ENCODE data around the gene NDUFB7.

DNA sequence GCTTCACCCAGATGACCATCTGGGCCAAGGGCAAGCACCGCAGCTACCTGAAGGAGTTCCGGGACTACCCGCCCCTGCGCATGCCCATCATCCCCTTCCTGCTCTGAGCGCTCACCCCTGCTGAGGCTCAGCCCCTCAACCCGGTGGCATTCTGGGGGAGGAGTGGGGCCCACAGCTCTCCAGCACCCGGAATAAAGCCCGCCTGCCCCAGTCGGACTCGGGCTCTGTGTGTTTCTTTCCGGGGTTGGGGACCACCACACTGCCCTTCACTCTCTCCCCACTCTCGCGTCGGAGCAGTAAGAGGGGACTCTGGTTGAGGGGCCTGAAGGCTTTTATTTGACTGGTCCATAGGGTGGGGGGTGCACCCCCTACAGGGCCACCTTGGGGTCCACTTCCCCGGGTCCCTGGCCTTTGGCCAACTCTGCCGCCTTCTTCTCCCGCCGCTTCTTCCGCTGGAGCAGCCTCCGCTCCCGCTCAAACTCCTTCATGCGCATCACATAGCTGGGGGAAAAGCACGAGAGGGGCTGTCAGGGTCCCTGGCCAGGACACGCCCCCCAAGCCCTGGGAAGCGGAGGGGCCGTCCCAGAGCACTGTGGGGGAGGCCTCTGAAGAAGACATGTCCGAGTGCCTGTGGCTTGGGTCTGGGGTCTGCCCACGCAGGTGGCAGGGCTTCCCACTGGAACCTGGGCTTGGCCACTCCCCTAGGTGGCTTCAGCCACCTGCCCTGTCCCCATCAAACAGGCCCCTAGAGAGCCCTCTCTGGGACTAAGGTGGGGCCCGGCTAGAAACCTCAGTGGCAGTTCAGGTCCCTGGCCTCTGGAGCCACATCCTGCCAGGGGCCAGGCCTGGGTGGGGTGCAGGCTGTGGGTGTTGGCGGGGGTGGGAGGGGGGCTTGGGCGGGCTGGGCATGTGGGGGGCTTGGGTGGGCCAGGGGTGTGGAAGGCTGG lies 5.8 kb downstream of the NDUFB7 start:
- TF ChIP-seq POLR2A (IDR thresholded peaks at IDR 0.05; ENCODE audit: low read length) = no peak
- TF ChIP-seq GATA1 (IDR thresholded peaks at IDR 0.05; ENCODE audit: low read depth, low read length) = no peak
